Breast epithelium (tissue), 3 donors: ENCODE measurements around the gene UBAC2.

Source experiments
- POLR2AphosphoS5 ChIP-seq, 3 donors: sonication (generic); formaldehyde crosslinking; IDR thresholded peaks; one replicate each; pipeline ENCODE4 v1.6.1; 2017; ENCODE audit warnings: antibody characterized with exemption in 3 of 3
- TF ChIP-seq, protein P1 (sequence below), 3 donors: fragments of 450-650 bp; IDR thresholded peaks; one replicate each; pipeline ENCODE4 v1.5.1; 2016 to 2017; ENCODE audit warnings: antibody characterized with exemption in 3 of 3, mild to moderate bottlenecking in 3 of 3, moderate library complexity in 3 of 3

DNA sequence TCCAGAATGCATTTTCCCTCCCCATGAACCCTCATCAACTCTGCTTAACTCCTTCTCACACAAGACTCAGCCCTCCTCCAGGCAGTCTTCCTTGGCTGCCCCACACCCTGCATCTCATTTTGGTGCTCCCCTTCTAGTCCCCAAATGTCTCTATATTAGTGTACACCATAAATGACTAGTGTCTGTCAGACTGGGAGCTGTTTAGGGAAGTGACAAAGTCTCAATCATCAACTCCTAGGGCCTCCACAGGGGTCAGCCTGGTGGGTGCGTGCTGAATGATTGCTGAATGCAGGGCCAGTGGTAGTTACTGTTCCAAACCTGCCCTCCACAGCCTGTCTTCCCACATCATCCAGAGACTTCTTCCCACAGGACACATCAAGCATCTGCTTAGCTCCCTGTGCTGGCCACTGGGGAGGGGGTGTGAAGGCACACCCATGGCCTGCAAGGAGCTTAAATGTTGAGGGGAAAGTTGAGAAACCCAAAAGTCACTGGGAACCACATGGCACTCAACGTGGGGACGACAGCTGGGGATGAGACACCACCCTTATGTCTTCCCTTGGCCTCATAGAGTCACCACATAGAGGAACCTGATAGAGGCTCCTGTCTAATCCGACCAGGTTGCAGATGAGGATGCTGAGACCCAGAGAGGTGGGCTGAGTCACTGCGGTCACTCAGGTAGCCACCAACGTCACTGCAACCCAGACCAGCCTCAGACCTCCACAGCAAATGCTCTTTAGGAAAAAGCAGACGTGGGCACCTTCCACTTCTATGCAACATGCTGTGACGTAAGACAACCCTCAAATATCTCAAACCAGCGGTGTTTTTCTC lies 221.3 kb downstream of the UBAC2 start:
- no peak for TF ChIP-seq POLR2AphosphoS5 (IDR thresholded peaks at IDR 0.05)
- TF ChIP-seq, protein P1, sequence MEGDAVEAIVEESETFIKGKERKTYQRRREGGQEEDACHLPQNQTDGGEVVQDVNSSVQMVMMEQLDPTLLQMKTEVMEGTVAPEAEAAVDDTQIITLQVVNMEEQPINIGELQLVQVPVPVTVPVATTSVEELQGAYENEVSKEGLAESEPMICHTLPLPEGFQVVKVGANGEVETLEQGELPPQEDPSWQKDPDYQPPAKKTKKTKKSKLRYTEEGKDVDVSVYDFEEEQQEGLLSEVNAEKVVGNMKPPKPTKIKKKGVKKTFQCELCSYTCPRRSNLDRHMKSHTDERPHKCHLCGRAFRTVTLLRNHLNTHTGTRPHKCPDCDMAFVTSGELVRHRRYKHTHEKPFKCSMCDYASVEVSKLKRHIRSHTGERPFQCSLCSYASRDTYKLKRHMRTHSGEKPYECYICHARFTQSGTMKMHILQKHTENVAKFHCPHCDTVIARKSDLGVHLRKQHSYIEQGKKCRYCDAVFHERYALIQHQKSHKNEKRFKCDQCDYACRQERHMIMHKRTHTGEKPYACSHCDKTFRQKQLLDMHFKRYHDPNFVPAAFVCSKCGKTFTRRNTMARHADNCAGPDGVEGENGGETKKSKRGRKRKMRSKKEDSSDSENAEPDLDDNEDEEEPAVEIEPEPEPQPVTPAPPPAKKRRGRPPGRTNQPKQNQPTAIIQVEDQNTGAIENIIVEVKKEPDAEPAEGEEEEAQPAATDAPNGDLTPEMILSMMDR (IDR thresholded peaks at IDR 0.05) = no peak
